ENCODE data around the gene ZNF384.

GRCh38 chr12:6701078-6701768, 12.0 kb upstream of the ZNF384 start:
- TF ChIP-seq ZBTB7A (IDR thresholded peaks at IDR 0.05; ENCODE audit: low read depth), result no peak
- TF ChIP-seq USF1 (IDR thresholded peaks at IDR 0.05), result no peak
- TF ChIP-seq REST (IDR thresholded peaks at IDR 0.05; ENCODE audit: low read depth), result no peak
- no peak for TF ChIP-seq YY1 (IDR thresholded peaks at IDR 0.05; ENCODE audit: low read depth)
- TF ChIP-seq EP300 (IDR thresholded peaks at IDR 0.05; ENCODE audit: borderline replicate concordance), result no peak
- TF ChIP-seq RAD21 (IDR thresholded peaks at IDR 0.05; ENCODE audit: low read depth), result no peak
- TF ChIP-seq EGR1 (IDR thresholded peaks at IDR 0.05), result no peak; the same call in 1 of the 2 replicates
- no peak for TF ChIP-seq TCF12 (IDR thresholded peaks at IDR 0.05; ENCODE audit: low read depth)
- no peak for TF ChIP-seq MAX (IDR thresholded peaks at IDR 0.05)
- no peak for TF ChIP-seq CEBPB (IDR thresholded peaks at IDR 0.05)
- TF ChIP-seq TEAD4 (IDR thresholded peaks at IDR 0.05), result no peak
- TF ChIP-seq TAF1 (IDR thresholded peaks at IDR 0.05; ENCODE audit: low read depth), result no peak

Data from Ishikawa (cell line).